NOMO-1 treated with dmso at 0.1 percent for 144 hours (cell line): ENCODE results near the gene OCRL.

Experiments
- DNase-seq: peaks from one replicate; lab custom pipeline; 2025; ENCODE audit not compliant: unreplicated experiment; lab: John Stamatoyannopoulos, UW

Gene OCRL

DNA sequence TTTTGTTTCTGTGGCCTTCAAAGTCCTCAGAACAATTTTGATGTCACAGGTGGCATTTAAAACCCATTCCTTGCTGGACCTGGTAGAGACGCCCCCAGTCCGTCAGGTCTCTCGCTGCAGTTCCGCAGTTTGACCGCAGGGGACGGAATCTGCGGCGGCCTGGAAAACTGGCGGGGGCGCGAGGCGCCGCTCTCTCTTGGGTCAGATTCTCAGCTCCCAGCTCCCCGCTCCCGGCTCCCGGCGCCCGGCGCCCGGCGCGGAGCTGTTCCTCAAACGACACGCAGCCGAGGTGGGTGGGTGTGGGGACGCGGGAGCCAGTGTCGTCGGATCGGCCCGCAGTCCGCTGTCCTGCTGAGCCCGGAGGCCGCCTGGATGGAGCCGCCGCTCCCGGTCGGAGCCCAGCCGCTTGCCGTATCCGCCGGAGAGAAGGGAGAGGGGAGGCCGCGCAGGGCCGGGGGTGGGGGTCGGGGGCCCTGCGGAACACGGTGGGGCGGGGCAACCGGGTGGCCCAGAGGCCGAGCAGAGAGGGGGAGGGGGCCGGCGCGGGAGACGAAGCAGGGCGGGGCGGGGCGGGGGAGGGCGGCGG is at the start of gene OCRL:
Gene OCRL (plus strand): TSS at position 192 of the 586 bp plus-strand sequence. CDS start 181 bp downstream, at position 373.
- peak; percentile 23 for DNase-seq

DNA sequence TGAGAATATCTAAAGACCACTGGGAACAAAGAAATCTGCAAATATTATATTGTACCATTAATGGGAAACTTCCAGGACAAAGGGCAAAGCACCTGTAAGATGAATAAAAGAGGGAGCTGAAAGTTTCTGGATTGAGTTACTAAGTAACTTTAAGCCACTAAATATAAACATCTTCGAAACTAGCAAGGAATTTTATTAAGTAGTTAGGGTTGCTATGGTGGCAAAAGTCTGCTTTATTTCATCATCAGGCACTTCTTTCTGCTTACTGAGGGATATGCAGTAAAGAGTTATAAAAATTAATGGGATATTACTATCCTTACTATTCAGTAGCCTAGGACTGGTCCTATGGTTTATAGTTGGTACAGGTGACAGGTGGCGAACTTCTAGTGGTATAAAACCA is 49.7 kb upstream of the OCRL start:
- DNase-seq: no peak

DNA sequence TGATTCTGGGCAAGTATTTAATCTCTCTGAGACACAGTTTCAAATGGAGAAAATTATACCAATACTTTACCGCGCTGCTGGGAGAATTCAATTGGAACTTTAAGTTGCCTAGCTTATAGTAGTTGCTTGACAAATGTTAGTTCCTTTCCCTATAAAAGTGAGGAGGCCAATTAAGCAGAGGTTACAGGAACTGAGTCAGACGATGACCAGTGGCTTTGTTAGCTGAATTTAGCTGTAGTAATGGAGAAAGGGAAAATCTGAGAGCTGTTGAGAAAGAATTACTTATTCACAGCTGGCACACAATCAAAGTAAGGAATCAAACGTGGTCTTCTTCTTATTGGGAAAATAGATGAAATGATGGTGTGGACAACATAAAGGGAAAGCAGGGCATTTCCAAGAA is 46.4 kb upstream of the OCRL start:
- DNase-seq: no peak

DNA sequence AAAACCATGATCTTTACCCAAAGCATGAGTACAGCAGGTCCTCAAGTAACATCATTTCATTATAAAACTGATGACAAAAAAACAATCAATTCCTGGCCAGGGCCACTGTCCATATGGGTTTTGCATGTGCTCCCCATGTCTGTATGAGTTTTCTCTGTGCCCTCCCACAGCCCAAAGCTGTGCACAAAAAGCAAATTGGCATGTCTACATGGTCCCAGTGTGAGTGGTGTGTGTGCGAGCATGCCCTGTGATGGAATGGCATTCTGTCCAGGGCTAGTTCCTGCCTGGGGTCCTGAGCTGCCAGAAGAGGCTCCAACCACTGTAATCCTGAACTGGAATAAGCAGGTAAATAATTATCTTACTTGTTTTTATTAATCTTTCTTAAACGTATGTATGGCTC is 45.2 kb upstream of the OCRL start:
- no peak for DNase-seq

DNA sequence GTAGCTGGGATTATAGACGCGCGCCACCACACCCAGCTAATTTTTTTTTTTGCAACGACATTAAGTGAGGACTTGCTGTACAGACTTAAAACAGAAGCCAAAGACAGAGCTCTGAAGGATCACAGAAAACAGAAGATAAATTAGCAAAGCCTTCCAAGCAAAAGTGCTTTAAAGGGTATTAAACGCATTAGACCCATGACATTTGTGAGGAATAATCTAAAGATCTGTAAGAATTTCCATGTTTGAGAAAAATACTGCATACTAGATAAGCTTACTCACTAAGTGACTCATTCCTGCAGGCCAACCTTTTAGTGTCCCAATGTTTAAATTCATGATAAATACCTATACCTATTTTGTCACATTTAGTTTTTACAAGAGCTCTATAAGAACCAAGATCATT is 44.2 kb upstream of the OCRL start:
- DNase-seq: no peak

DNA sequence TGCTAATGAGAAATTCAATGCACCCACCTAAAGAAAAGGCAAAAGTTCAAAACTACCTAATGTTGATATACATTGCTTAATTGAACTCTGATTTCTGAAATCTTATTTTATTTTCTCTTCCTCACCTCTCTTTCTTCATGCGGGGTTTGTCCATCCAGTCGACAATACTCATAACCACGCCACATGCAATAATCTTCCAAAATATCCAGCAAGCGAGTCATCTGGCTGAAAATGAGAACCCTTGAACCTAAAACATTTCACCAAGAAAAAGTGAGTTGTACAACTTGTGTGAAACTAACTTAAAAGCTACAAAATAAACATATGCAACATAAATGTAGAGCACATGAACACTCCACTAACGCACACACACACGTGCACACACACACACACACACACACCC is 43.4 kb upstream of the OCRL start:
- DNase-seq: no peak

DNA sequence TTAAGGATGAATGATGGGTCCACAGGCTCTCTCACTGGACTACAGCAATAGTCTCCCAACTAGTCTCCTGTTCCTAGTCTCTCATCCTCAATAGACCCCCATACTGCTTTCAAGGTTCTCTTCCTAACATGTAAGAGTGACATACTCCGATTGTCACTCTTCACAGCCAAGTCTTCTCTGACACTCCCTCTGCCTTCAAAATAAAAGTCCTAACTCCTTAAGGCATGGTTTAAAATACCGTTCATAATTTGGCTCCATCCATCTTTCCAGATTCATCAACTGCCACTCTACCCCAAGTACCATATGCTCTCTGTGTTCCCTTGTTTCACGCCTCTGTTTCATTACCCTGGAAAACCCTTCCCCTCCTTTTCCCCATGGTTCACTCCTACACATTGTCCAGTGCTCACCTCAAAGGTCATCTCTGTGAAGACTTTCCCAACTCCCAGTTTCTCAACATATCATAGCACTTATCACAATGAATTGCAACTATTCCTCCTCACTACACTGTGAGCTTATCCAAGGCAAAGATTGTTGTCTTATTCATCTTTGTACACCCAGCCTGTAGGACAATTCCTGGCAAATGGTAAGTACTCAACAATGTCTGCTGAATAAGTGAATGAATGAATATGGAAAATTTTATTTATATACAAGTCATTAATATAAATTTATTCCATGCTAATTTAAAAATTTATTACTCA is 42.8 kb upstream of the OCRL start:
- DNase-seq: no peak

DNA sequence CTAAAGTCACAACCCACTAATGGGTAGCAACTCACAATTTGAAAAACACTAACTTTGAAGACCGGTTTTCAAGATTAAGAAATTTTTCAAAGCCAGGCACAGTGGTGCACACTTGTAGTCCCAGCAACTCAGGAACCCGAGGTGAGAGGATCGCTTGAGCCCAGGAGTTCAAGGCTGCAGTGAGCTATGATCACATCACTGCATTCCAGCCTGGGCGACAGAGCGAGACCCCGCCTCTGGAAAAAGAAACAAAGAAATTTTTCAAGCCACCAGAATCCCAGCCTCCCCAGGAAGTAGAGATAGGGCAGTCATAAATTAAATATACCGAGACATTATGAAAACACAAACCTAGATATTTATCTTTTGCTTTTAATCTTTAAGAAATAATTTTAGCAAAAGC is 29.7 kb upstream of the OCRL start:
- no peak for DNase-seq

DNA sequence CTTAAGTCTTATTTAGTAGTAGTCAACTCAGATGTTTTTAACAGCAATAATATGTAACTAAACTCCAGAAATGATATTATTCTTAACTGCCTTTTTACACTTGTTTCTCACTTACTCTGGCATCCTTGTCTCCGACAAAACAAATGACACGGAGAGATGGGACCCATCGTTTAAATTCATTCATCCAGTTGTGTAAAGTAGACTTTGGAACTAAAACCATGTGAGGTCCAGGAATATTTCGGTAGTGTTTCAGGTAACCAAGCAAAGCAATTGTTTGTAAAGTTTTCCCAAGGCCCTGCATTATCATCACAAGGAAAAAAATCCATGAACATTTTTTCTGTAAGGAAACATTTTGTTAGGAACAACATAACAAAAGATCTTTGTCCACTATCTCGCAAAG is 28.4 kb upstream of the OCRL start:
- DNase-seq: no peak

DNA sequence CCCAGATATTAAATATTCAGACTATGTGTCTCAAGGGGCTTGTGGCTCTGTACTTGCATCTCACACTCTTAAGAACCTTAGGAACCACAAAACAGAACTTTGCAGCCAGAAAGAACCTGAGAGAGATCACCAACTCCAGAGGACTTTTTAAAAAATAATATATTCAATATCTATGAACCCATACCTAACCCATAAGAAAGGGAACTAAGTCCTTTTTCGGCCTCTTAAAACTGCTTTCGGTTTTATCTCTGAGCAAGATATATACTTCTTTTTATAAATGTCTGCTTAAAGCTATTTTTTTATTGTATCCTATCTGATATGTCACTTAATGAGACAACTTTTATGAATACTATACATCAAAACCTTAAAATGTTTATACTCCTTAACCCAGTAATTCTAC is 27.6 kb upstream of the OCRL start:
- no peak for DNase-seq

DNA sequence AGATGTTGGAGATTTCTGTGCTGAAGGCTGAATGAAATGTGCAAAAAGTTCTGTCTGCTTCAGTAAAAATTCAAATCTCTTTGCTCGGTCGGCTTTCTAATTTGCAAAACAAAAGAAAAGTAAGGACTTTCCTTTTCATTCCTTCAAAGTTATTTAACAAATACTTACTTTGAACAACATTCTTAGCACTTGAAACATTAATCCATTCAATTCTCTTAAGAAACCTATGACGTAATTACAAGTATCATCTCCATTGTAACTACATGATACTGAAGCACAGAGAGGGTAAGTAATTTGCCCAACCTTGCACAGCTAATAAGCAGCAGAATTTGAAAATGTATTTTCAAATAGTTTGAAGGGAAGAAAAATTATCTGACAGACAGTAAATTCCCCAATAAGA is 23.7 kb upstream of the OCRL start:
- no peak for DNase-seq

DNA sequence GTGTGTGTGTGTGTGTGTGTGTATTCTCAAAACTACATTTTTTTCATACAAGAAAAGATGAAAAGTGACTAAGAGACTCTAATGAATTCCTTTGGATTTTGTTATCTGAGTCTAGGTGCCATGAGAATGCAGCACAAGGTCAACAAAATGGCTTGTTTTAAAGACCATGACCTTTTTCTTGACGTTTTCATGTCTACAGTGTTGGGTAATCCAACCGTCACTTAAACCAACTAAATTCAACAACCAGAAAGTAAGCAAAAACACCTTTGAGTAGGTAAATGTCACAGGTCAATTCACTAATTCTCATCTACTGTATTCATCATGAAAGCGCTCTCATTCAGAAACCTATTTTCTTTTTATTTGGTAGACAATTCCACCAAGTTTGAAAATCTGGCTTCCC is 19.9 kb upstream of the OCRL start:
- DNase-seq: no peak

DNA sequence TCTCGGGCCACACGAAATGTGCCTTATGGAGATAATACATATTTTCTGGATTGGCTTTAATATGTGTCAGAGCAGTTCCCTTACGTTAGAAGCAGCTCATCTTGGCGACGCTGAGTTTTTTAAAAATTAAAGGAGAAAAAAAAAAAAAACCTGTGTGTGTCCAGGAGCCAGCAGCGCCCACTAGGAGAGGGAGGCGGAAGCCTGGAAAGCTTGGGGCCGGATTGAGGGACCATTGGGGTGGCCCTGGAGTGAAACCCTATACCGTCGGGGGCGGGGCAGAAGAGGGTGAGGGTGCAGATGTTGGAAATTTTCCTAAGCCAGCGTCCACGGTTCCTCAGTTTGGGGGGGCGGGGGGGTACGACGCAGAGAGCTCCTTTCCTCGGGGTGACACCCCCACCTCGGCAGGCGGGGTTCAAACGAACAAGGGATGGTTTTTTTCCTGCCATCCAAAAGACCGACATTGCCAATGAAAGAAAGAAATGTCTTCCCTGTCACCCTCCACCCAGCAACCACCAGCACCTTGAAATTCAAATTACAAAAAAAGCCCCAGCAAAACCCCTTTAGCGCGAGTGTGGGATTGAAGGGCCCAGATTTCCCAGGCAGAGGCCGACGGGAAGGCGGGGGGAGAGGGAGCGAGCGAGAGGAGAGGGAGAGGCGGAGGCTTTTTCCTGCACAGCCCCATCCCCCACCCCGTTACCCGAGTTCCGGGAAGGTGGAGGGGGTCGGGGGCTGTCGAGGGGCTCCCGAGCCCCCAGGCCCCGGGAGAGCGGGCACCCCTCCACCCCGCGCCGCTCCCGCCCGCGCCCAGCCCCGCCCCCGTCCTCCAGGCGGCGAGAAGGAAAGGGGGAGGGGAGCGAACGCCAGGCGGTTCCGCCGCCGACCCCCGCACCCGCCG is 17.6 kb upstream of the OCRL start:
- no peak for DNase-seq

DNA sequence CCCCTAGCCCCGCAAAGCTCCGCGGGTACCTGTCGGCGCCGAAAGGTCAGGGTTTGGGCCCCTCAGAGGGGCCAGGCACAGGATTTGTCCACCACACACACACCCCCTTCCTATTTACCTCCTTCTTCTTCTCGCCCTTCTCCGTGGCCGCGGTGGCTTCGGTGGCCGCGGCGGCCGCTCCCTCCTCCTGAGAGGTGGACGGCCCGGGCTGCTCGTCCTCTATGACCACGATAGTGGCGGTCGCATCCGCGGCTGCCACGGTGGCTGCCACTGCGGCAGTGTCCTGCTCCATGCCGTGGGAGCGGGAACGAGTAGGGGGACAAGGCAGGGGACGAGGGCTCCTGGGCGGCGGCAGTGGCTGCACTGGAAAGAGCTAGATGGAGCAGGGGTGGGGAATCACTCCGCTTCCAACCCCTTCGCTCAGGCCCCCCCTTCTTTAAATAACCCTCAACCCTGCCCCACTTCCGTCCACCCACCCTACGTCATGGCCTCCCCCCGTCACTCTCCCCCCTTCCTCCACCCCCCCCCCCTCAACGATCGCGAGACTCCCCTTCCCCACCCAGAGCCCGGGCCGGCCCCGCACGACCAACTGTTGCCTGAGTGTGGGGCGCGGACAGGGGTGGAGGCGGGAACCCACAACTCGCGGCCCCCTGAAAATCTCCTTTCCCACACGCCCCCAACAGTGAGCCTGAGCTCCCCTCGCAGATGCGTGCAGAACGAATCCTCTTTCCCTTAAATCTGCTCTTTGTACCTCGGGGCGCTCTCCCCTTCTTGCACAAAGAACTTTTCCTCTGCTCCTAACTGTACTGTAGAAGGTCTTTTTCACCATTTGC is 16.8 kb upstream of the OCRL start, which contains the start of gene SMARCA1:
Gene SMARCA1 (minus strand): TSS at position 412 of the 833 bp plus-strand sequence. CDS start 120 bp downstream, at position 292.
- DNase-seq: no peak

DNA sequence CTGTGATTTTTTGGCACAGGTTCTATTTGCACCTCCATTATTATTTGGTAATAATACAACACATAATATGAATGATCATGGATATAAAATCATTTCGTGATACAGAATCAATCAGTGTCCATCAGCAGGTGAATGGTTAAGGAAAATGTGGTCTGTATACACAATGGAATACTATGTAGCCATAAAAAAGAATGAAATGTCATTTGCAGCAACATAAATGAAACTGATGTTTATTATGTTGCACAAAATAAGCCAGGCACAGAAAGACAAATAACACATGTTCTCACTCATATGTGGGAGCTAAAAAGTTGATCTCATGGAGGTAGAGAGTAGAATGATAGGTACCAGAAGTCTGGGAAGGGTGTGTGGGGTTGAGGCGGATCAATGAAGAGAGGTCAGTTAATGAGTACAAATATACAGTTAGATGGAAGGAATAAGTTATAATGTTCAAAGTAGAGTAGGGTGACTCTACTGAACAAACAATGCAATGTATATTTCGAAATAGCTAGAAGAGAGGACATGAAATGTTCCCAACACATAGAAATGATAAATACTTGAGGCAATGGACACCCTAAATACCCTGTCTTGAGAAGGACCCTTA is 15.7 kb upstream of the OCRL start:
- DNase-seq: no peak

DNA sequence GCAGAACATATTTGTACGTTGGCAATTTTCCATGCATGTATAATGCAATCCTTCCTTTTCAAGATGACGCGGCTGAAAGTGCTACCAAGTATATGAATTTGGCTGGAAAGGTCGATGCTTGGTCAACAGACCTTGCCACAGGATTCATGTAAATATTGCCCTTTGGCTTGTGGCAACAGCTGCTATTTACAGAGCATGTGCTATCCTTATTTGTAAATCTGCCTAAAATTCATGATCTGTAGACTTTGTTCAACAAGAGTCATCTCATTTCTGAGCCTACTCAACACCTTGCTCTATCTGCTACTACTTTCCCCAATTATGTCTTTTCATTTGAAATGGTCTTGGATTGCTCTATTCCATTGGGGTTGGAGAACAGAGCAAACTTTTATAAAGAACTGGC is 14.9 kb upstream of the OCRL start:
- no peak for DNase-seq

DNA sequence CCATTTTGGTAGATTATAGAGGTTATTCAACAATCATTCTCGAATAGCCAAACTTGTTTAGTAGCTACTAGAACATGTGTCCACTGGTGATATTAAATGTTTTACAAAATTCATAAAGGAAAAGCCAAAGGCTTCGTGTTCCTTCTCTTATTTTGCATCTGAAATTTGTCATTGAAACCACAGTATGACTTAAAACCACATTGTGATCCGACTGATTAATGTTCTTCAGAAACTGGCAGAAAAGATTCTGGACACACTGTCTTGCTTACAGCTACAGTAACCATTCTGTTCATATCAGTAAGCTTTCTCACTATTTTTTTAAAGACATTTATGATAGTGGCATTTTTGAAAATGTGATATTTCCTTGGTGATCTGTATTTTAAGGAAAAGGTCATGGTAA is 14.2 kb upstream of the OCRL start:
- no peak for DNase-seq

DNA sequence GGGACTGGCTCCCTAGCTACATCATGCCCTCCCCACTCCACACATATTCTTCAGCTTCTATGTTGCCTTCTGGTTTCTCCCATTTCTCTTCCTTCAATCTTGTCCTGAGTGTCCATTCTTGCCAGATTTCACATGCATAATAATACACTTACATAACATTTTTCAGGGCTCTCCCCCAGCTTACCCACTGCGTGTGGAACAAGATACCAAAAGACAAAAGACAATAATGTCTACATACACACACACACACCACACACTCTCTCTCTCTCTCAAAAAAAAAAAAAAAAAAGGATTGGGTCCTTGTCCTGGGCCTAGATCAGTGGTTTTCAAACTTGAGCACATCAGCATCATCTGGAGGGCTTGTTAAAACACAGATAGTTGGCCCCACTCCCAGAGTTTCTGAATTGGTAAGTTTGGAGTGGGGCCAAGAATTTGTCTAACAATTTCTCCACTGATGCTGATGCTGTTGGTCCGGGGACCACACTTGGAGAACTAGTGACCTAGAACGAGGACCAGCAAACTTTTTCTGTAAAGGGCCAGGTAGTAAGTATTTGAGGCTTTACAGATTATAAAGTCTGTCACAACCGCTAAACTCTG is 10.3 kb upstream of the OCRL start:
- no peak for DNase-seq

DNA sequence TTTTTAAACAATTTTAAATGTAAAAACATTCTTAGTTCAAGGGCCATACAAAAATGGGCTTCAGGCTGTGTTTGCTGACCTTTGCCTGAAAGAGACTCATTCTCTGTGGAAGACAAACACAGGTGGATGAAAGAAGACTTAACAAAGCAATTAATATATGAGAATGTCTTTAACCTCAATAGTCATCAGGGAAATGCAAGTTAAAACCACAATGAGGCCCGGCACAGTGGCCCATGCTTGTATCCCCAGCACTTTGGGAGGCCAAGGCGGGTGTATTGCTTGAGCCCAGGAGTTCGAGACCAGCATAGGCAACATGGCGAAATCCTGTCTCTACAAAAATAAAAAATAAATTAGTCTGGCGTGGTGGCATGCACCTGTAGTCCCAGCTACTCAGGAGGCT is 9.6 kb upstream of the OCRL start:
- no peak for DNase-seq

DNA sequence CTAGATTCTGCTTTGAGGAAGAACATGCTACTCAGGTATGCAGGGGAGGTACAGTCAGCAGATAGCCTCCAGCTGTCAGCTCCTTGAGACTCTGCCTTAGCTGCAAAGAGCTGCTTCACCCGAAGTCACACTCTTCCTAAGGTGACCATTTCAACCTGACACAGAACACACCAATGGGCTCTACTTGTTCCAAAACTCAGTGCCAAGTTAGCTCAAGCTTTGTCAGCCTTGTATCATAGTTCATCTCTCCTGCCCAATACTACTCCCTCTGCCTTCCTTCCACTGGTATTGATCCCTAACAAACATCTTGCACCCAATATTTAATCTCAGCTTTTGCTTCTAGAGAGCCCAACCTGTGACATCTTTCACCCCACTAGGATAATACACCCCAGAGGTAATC is 8.9 kb upstream of the OCRL start:
- no peak for DNase-seq
